ENCODE measurements around the gene C17orf75.

The C17orf75 gene

DNA sequence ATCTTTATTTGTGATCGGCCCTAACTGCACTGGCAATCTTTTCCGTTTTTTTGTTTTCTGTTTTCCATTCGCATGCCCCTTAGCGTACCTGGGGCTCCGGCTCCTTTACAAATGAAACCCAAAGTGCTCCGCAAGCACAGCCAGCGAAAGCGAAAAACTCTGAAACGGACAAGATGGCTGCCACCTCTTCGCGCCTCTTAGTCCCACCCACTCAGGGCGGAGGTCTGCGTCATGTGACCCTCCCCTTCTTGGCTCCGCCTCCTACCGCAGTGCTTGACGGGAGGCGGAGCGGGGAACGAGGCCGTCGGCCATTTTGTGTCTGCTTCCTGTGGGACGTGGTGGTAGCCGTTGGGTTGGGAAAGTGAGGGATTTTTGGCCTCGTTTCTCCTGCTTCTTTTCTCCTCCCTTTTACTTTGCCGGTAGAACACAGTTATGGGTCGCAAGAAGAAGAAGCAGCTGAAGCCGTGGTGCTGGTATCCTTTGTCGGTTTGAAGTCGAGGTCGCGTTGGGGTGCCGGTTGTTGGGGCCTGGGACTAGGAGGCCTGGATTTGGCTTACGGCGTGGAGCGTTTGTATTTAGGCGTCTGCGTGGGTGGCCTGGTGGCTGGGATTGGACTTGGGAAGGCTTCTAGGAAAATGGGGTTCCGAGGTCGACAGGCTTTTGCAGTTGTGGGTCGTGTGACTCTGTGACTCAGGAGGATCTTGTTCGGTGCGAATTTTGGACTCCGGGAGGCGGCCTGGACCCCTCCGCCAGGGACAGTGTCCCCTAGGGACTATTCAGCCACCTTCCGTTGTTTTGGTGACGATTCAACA lies 8.1 kb upstream of the C17orf75 start, which contains the start of gene ZNF207 (continued):
- TF ChIP-seq GLI4 (tag by site-specific recombination; IDR thresholded peaks at IDR 0.05) (no peak), SP3 (tag by site-specific recombination; IDR thresholded peaks at IDR 0.05) (peak; percentile 98), ZNF26 (tag by site-specific recombination; IDR thresholded peaks at IDR 0.05) (no peak), ZNF37A (tag by site-specific recombination; IDR thresholded peaks at IDR 0.05) (no peak), ZNF211 (tag by site-specific recombination; IDR thresholded peaks at IDR 0.05; ENCODE audit: low read depth) (no peak), SP7 (tag by site-specific recombination; IDR thresholded peaks at IDR 0.05) (peak; percentile 75), PRDM6 (tag by site-specific recombination; IDR thresholded peaks at IDR 0.05) (no peak), ZNF398 (tag by site-specific recombination; IDR thresholded peaks at IDR 0.05) (no peak), ZNF664 (tag by site-specific recombination; IDR thresholded peaks at IDR 0.05) (0 out of 2 replicates have a peak, but pooled peaks have one; percentile 4), ZNF416 (tag by site-specific recombination; IDR thresholded peaks at IDR 0.05) (no peak), ZNF596 (tag by site-specific recombination; IDR thresholded peaks at IDR 0.05) (no peak), ZNF600 (tag by site-specific recombination; IDR thresholded peaks at IDR 0.05) (peak; percentile 74), FEZF1 (tag by site-specific recombination; IDR thresholded peaks at IDR 0.05) (peak; percentile 25), ZNF580 (tag by site-specific recombination; IDR thresholded peaks at IDR 0.05) (peak; percentile 83), ZNF16 (tag by site-specific recombination; IDR thresholded peaks at IDR 0.05; ENCODE audit: low read depth) (no peak; the same call in 1 of the 2 replicates), ZNF302 (tag by site-specific recombination; IDR thresholded peaks at IDR 0.05; ENCODE audit: low read depth) (no peak), ZNF10 (tag by site-specific recombination; IDR thresholded peaks at IDR 0.05) (no peak), SCRT2 (tag by site-specific recombination; IDR thresholded peaks at IDR 0.05) (peak; percentile 48; the same call in 1 of the 2 replicates), ZNF350 (tag by site-specific recombination; IDR thresholded peaks at IDR 0.05) (no peak)
- TF ChIP-seq, protein P1, sequence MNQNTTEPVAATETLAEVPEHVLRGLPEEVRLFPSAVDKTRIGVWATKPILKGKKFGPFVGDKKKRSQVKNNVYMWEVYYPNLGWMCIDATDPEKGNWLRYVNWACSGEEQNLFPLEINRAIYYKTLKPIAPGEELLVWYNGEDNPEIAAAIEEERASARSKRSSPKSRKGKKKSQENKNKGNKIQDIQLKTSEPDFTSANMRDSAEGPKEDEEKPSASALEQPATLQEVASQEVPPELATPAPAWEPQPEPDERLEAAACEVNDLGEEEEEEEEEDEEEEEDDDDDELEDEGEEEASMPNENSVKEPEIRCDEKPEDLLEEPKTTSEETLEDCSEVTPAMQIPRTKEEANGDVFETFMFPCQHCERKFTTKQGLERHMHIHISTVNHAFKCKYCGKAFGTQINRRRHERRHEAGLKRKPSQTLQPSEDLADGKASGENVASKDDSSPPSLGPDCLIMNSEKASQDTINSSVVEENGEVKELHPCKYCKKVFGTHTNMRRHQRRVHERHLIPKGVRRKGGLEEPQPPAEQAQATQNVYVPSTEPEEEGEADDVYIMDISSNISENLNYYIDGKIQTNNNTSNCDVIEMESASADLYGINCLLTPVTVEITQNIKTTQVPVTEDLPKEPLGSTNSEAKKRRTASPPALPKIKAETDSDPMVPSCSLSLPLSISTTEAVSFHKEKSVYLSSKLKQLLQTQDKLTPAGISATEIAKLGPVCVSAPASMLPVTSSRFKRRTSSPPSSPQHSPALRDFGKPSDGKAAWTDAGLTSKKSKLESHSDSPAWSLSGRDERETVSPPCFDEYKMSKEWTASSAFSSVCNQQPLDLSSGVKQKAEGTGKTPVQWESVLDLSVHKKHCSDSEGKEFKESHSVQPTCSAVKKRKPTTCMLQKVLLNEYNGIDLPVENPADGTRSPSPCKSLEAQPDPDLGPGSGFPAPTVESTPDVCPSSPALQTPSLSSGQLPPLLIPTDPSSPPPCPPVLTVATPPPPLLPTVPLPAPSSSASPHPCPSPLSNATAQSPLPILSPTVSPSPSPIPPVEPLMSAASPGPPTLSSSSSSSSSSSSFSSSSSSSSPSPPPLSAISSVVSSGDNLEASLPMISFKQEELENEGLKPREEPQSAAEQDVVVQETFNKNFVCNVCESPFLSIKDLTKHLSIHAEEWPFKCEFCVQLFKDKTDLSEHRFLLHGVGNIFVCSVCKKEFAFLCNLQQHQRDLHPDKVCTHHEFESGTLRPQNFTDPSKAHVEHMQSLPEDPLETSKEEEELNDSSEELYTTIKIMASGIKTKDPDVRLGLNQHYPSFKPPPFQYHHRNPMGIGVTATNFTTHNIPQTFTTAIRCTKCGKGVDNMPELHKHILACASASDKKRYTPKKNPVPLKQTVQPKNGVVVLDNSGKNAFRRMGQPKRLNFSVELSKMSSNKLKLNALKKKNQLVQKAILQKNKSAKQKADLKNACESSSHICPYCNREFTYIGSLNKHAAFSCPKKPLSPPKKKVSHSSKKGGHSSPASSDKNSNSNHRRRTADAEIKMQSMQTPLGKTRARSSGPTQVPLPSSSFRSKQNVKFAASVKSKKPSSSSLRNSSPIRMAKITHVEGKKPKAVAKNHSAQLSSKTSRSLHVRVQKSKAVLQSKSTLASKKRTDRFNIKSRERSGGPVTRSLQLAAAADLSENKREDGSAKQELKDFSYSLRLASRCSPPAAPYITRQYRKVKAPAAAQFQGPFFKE (tag by site-specific recombination; IDR thresholded peaks at IDR 0.05; ENCODE audit: borderline replicate concordance): no peak
- TF ChIP-seq, protein P2, sequence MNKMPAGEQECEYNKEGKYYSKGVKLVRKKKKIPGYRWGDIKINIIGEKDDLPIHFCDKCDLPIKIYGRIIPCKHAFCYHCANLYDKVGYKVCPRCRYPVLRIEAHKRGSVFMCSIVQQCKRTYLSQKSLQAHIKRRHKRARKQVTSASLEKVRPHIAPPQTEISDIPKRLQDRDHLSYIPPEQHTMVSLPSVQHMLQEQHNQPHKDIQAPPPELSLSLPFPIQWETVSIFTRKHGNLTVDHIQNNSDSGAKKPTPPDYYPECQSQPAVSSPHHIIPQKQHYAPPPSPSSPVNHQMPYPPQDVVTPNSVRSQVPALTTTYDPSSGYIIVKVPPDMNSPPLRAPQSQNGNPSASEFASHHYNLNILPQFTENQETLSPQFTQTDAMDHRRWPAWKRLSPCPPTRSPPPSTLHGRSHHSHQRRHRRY (tag by site-specific recombination; IDR thresholded peaks at IDR 0.05): 0 out of 2 replicates have a peak, but pooled peaks have one; percentile 65
- TF ChIP-seq, protein P3, sequence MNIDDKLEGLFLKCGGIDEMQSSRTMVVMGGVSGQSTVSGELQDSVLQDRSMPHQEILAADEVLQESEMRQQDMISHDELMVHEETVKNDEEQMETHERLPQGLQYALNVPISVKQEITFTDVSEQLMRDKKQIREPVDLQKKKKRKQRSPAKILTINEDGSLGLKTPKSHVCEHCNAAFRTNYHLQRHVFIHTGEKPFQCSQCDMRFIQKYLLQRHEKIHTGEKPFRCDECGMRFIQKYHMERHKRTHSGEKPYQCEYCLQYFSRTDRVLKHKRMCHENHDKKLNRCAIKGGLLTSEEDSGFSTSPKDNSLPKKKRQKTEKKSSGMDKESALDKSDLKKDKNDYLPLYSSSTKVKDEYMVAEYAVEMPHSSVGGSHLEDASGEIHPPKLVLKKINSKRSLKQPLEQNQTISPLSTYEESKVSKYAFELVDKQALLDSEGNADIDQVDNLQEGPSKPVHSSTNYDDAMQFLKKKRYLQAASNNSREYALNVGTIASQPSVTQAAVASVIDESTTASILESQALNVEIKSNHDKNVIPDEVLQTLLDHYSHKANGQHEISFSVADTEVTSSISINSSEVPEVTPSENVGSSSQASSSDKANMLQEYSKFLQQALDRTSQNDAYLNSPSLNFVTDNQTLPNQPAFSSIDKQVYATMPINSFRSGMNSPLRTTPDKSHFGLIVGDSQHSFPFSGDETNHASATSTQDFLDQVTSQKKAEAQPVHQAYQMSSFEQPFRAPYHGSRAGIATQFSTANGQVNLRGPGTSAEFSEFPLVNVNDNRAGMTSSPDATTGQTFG (tag by site-specific recombination; IDR thresholded peaks at IDR 0.05; ENCODE audit: borderline replicate concordance): no peak
- TF ChIP-seq, protein P4, sequence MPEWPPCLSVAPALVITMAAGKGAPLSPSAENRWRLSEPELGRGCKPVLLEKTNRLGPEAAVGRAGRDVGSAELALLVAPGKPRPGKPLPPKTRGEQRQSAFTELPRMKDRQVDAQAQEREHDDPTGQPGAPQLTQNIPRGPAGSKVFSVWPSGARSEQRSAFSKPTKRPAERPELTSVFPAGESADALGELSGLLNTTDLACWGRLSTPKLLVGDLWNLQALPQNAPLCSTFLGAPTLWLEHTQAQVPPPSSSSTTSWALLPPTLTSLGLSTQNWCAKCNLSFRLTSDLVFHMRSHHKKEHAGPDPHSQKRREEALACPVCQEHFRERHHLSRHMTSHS (tag by site-specific recombination; IDR thresholded peaks at IDR 0.05): no peak

Data from HEK293 (cell line).